ENCODE data around the gene R3HDM4.

- TF ChIP-seq CTCF (IDR thresholded peaks at IDR 0.05; ENCODE audit: low read depth, low read length) (no peak), MAX (IDR thresholded peaks at IDR 0.05; ENCODE audit: low read depth, low read length) (no peak), POLR2A (IDR thresholded peaks at IDR 0.05; ENCODE audit: extremely low read depth, insufficient read length) (no peak)
Observed at GRCh38 chr19:960020-960419, 47.0 kb upstream of the R3HDM4 start.

Measured in NB4 (cell line).